Measurements from ENCODE around the gene NR6A1.

NR6A1 gene

DNA sequence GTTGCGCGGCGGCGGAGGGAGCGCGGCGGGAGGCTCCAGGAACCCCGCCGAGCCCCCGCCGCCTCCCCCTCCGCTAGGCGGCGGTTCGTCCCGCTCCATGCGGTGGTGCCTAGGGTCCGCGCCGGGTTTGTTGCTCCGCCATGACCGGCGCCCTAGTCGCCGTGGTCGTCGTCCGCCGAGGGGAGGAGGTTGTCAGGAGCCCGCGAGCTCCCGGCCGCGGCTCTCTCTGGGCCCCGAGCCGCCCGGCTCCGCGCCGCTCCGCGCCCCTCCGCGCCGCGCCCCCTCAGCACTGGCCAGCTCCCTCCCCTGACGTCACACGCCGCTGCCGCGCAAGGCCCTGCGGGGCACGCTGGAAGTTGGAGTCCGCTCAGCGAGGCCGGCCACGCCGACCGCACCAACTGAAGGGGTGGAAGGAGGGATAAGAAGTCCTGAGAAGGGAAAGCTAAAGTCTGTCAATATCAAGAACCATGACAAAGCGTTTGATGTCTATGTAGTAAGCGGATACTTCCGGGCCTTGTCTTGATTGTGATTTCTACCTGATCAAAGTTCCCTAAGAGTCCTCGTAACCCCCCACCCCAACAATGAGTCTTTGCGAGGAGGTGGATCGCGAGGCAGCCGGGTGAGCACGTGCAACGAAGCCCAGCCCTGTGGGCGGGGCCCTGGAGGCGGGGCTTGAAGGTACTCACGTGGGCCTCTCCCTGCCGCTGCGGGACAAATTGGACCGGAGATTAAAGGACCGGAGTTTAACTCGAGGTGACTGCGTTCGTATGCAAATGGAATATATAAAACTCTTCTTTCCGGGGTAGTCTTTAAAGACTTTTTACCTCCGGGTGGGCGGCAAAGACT is at the start of gene NR6A1:
Gene NR6A1 (minus strand): TSS at position 291 of the 846 bp plus-strand sequence.
- DNase-seq = peak; percentile 94 to 95

DNA sequence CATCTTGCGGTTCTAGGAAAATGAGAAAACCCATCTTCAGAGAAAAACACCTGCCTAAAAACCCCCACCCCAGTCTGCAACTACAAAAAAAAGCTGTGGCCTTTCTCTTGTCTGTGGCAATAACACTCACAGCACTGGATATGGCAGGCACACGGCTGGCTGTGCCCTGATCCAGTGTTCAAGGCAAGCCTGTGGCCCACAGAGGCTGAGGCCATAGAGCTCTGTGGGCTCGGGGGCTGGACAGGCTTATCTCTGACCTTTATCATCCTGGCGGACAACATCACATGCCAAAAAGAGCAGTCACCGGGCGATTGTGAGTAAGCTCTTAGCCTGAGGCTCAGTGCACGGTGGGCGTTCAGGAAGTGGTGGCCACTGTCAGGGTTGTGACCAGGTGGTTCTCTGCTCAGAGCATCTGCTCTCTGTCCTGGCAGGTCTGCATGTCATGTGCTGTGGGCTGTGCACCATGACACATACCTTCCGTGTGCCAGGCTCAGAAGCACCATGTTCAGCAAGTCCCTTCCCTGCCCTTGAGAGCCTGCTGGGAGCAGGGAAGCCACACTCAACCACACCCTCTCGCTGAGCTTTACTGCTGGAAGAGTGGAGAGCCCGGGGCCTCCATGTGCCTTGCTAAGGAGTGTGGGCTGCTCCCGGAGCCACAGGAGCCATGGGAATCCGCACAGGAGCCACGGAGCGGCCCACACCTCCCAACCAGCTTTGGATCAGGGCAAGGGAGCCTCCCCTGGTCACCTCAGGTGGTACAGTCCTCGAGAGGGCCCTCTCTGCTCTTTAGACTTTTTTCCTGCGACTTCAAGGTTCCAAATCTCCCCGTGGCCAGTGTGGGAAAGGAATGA is 47.5 kb upstream of the NR6A1 start:
- no peak for DNase-seq

DNA sequence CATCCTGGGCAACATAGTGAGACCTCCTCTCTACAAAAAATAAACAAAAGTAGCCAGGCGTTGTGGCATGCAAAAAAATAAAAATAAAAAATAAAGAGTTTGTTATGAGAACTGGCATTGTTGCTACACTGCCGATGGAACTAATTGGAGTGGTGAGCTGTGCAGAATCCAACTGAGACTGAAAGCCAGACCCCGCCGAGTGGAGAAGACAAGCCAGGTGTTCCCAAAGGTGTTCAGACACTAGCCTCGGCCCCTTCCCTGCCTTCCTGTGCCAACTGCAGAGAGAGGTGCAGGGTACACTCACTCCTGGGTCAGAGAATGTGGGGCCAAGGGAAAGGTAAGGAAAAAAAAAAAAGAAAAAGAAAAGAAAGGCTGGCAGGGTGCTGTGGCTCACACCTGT is 44.5 kb upstream of the NR6A1 start:
- no peak for DNase-seq

DNA sequence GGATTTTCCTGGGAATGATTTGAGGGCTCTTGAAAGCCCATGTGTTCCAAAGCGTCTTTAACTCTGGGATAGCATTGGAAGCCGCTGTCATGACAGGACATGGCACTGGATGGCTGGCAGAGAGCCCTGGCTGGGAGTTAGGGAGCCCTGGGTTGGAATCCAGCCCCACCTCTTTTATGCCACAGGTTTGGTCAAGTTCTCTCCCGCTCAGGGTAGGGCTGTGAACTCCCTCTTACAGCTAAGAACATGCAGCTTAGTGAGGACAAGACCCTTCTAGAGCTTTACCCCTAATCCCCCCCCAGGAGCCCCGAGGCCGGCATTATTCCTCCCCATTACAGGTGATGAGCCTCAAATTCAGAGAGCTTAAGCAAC is 43.0 kb upstream of the NR6A1 start:
- DNase-seq = no peak

DNA sequence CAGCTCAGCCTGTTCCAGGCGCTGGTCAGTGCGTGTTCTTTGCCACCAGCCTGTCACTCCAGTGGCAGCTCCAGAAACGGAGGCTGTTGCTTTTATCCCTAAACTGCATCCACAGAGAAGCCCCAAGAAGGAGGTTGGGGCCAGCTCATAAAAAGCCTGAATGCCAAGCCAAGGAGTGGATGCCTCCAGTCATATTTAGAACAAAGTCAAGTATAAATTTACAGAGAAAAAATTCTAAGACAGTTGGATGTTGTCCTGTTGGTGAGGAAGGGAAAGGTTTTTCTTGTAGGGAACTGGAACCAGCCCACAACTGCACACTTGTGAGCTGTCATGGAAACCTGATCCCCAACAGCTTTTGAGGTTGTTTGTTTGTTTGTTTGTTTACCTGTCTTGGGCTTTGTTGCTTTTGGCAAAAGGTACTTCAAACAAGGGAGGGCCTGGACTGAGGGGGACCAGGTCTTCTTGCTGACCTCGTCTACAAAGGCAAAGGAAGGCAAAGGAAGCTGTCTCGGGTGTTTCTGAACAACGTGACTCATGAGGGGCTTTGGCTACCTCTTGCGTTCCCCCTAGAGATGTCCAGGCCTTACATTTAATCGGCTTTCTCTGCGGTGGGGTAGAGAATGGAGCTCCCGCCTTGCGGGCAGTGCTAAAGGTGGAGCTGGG is 42.5 kb upstream of the NR6A1 start:
- no peak for DNase-seq

DNA sequence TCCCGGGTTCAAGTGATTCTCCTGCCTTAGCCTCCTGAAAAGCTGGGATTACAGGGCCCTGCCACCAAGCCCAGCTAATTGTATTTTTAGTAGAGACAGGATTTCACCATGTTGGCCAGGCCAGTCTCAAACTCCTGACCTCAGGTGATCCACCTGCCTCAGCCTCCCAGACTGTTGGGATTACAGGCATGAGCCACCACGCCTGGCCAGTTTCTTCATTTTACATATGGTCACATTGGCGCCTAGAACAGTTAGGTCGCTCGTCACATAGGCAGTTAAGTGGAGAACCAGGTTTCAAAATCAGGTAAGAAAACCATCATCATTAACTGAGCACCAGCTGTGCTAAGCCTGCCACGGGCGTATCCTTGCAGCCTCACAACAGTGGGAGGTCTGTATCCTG is 41.9 kb upstream of the NR6A1 start:
- no peak for DNase-seq

DNA sequence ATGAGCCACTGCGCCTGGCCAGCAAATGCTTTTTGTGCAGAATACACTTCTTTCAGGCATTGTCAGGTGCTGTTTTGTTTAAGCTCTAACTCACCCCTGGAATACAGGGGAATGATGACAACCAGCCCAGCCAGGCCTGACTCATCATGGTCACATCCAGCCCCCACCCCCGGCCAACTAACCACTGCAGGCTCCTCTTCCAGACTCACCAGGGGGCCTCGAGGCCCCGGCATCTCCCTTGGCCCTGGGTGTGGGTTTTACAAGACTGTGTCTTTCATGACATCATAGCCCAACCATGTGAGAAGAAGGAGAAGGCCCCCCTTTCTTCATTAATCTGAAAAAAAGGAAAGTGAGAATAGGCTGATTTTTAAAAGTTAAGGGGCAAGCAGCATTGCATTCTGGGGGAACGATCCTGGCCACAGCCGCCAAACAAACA is 41.3 kb upstream of the NR6A1 start:
- no peak for DNase-seq

DNA sequence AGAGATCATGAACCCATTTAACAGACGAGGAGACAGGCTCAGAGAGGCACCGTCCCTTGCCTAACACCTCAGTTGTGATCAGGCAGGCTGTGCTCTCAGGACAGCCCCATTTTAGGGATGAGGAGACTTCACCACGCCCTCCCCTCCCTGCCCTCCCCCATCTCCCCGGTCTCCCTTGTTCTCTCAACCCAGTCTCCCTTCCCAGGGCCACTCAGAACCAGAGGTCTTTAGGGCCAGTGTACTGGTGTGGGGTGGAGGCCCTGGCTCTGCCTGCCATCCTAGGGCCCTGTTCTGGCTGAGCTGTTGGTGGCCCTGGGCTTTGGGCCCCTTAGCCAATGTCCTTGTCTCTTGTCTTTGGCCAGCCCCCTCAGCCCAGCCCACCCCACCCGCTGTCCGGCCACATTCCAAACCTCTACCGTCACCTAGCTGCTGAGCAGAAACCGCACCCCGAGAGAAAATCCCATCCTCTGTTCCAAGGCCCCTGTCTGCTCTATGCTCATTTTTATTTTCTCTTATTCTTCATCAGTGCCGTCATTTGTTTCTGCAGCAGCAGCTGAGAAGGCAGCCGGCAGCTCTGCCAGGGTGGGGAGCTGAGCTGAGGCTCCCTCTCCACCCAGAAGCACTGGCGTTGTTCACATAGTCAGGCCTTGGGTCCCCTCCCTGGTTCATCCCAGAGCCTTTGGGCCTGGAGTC is 39.7 kb upstream of the NR6A1 start:
- no peak for DNase-seq

DNA sequence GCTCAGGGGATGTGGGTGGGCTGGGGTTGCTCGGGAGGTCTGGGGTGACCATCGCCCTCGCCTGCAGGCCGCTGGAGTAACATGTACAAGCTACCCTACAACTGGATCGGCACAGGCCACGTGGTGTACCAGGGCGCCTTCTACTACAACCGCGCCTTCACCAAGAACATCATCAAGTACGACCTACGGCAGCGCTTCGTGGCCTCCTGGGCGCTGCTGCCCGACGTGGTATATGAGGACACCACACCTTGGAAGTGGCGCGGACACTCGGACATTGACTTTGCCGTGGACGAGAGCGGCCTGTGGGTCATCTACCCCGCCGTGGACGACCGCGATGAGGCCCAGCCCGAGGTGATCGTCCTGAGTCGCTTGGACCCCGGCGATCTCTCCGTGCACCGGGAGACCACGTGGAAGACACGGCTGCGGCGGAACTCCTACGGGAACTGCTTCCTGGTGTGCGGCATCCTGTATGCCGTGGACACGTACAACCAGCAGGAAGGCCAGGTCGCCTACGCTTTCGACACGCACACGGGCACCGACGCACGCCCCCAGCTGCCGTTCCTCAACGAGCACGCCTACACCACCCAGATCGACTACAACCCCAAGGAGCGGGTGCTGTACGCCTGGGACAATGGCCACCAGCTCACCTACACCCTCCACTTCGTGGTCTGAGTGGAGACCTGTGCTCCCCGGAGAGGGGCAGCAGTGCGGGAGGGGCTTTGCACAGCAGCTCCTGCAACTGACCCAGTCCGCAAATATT is 38.8 kb upstream of the NR6A1 start:
- no peak for DNase-seq

DNA sequence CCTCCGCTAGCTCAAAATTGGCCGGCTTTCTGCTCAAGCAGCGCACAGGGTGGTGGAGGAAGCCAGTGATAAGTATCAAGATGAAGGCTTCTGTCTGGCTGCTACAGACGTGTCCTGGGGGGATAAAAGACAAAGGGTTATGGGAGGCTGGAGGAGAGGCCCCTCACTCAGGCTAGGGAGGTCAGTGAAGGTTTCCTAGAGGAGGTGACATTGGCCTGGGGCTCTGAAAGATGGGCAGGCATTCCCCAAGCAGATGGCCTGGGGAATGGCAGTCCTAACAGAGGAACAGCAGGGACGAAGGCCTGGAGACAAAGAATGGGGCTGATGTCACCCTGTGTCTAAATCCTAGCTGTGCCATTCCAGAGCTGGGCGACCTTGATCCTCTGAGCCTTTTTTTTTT is 38.1 kb upstream of the NR6A1 start:
- DNase-seq = no peak

DNA sequence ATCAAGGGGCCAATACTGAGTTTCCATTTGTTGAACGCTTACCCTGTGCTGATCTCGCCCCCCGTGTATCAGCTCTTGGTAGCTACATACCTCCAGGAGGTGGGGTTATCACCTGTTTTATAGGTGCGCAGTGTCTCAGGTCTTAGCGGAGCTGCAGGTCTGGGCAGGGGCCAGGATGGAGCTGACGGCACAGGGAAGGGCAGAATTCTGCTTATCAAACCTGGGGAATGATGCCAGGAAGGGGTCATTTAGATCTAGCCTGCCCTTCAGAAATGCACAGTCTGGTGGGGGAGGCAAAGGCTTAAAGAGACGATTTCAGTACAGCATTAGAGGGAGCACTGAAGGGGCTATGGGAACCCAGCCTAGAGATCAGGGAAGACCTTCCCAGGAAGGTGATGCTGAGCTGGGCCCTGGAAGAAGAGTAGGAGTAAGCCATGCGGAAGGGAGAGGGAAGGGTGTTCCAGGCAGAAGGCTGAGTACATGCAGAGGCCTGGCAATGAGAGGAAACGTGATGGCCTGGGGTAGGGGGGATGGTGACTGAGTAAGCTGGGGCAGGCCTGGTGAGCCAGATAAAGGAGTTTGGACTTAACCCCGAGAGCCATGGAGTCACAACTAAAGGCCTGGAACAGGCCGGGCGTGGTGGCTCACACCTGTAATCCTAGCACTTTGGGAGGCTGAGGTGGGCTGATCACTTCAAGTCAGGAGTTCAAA is 37.3 kb upstream of the NR6A1 start:
- DNase-seq = no peak

DNA sequence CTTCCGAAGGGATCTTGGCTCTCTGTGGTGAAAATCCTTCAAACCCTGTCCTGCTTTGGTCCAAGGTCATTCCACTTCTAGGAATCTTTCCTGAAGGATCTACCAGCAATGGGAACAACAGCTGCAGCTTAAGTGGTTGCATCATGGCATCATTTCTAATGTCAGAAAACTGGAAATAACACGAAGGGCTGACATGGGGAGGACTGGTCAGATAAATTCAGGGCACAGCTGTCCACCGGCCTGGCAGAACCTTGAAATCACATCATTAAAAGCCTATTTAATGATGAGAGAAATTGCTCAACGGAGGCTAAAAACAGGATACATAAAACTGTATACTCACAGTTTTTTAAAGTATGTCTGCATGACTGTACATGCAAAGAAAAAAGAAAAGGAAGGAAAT is 34.1 kb upstream of the NR6A1 start:
- no peak for DNase-seq

DNA sequence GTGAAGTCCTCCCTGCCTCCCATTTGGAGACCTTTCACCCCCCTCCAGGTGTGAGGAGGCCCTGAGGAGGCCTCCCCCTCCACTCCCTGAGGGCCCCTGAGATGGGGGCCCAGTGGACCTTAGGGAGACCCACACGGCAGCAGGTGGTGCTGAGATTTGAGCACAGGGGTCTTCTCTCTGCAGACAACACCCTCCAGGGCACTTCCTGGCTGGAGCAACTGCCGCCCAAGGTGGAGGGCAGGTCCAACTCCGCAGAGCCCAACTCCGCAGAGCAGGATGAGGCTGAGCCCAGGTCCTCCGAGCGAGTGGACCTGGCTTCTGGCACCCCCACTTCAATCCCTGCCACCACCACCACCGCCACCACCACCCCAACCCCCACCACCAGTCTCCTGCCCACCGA is 32.8 kb upstream of the NR6A1 start:
- DNase-seq = no peak

DNA sequence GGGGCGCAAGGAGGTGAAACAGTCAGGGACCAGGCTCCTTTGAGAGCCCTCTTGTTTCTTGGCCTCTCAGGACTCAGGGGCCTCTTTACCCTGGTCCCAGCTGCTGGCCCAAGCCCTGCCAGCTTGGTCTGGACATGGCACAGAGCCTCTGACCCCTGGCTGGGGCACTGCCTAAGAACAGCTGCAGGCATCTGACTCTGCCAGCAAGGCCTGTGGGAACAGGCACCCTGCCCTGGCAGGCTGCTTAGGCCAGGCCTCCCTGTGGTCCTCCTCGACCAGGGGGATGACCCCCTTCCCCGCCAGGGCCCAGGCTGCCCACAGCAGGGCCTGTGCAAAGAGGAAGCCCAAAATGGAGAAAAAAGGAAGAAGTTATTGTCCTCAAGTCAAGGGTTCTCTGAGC is 31.3 kb upstream of the NR6A1 start:
- no peak for DNase-seq

DNA sequence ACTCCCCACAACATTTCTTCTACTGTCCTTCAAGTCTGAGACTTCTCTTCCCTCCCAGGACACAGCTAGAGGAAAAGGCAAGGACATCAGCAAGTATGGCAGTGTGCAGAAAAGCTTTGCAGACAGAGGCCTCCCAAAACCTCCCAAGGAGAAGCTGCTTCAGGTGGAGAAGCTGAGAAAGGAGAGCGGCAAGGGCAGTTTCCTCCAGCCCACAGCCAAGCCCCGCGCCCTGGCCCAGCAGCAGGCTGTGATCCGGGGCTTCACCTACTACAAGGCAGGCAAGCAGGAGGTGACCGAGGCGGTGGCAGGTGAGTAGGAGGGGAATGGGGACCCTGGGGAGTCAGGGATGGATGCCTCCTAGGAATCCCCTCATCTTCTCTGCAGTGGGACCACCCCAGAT is 30.2 kb upstream of the NR6A1 start:
- no peak for DNase-seq

DNA sequence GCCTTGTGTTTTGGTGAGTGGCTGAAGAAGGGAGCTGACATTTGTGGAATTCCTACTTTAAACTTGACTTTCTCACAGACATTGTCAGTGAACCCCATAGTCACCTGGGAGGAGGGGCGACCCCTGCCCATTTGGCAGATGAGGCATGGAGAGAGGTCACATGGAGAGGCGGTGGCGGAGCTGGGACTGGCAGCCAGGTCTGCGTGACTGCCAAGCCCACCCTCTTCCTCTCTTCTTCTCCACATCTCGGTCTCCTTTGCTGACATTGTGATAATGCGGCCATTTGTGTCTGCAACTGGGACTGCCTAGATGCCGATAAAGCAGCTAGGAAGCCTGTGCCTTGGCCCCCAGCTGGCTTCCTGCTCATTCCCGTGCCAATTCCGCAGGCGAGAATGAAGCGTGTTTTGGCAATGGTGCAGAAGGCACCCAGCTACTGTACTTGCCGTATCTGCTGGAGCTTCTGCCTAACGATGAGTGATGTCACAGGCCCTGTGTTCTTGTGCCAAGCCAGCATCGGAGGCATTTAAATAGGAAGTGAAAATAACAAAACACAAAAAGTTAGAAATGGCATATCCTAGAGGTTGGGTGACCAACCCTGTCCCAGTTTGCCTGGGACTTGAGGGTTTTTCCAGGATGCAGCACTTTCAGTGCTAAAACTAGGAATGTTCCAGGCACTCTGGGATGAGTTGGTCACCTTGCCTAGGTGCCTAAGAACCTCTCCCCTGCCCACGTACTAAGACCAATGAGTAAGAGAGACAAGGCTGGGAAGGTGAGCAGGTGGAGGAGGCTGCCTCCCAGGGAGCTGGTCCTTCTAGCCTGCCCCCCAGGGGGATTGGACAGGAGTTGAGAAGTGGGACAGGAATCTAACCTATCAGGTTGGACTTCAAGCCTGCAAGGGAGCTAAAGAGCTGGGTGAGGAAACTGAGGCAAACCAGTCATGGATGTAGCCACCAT is 29.5 kb upstream of the NR6A1 start:
- peak; percentile 9 to 68 for DNase-seq

DNA sequence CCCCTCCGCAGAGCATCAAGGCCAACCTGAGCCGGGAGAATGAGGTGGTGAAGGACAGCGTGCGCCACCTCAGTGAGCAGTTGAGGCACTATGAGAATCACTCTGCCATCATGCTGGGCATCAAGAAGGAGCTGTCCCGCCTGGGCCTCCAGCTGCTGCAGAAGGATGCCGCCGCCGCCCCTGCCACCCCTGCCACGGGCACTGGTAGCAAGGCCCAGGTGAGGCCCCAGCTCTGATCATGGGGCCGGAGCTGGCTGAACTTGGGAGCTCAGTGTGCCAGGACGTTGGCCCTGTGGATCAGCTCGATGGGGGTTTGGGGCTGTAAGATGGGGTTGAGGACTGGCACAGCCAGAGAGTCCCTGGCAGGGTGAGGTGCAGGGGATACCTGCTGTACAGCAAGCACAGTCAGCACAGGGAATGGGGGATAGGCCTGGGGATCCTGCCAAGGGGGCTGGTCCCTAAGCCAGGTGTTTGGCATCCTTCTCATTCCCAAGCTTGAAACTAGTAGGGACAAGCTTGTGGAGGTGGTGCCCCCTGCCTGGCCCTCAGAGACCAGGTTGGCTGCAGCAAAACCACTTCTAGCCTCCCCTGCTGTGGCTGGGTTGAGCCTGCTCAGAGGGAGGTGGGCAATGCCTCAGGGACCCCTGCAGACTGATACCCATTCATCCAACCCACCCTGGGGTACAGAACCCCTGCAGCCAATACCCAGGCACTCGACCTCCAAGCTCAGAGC is 28.3 kb upstream of the NR6A1 start:
- no peak for DNase-seq

DNA sequence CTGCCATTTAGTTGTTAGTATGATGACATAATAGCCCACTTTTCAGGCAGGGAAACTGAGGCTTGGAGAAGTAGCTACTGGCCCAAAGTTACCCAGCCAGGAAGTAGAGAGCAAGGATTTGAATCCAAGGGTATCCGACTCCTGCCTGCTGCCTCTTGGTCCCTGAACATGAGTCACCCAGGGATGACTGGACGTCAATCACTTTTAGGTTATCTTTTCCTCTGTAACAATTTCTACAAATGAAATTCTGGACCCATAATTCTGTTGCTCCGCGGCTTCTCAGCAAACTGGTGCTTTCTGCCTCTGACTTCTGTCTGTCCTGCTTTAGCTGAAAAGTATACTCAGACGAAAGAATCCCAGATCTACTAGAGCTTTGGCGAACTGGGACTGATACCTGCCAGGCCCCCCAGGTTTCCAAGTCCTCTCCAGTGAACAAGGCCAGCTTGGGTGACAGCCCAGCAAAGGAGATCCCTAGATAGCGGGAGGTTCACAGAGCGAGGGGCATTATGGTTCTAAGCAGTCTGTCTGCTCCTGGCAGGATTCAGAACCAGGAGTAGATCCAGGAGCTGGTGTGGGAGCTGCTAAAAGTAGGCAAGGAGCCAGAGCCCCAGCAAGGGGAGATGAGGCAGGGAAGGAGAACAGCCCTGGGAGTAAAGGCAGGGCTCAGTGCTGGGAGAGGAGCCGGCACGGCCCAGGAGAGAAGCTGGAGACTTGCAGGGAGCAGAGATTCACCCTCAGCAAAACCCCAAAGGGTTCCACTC is 26.4 kb upstream of the NR6A1 start:
- no peak for DNase-seq

All from CD4-positive, alpha-beta T cell treated with Interleukin-1 beta for 1 hour (primary cell).